ENCODE results near the gene MARCO.

DNA sequence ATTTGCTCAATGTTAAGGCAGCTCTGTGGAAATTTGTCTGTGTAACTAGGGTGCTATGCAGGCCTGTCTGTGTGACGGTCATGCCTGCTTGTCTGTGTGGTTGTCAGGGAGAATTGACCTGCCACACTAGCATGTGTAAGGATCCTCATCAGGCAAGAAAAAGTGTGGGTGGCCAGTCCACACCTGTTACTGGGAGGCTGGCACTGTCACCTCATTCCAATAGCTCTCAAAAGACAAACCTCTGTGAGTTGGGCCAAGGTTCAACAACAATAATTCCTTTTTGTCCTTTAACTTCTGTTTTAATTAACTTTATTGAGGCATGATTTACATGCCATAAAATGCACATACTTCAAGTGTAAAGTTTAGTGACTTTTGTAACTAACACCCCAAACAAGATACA is 4.2 kb upstream of the MARCO start:
- TF ChIP-seq, protein P1, sequence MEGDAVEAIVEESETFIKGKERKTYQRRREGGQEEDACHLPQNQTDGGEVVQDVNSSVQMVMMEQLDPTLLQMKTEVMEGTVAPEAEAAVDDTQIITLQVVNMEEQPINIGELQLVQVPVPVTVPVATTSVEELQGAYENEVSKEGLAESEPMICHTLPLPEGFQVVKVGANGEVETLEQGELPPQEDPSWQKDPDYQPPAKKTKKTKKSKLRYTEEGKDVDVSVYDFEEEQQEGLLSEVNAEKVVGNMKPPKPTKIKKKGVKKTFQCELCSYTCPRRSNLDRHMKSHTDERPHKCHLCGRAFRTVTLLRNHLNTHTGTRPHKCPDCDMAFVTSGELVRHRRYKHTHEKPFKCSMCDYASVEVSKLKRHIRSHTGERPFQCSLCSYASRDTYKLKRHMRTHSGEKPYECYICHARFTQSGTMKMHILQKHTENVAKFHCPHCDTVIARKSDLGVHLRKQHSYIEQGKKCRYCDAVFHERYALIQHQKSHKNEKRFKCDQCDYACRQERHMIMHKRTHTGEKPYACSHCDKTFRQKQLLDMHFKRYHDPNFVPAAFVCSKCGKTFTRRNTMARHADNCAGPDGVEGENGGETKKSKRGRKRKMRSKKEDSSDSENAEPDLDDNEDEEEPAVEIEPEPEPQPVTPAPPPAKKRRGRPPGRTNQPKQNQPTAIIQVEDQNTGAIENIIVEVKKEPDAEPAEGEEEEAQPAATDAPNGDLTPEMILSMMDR (IDR thresholded peaks at IDR 0.05; ENCODE audit: extremely low read depth in 1 of 2, insufficient read depth in 1 of 2, low read depth in 1 of 2, low read length in 2 of 2), result no peak
- TF ChIP-seq POLR2A (IDR thresholded peaks at IDR 0.05; ENCODE audit: low read depth, low read length), result no peak
- TF ChIP-seq EZH2 (IDR thresholded peaks at IDR 0.05; ENCODE audit: borderline replicate concordance, low read depth, low read length, severe bottlenecking), result no peak
- TF ChIP-seq POLR2AphosphoS5 (IDR thresholded peaks at IDR 0.05; ENCODE audit: insufficient read depth, low read depth, low read length), result no peak
- TF ChIP-seq FOS (IDR thresholded peaks at IDR 0.05; ENCODE audit: borderline replicate concordance, insufficient read depth, low read length), result no peak
- TF ChIP-seq GATA2 (IDR thresholded peaks at IDR 0.05; ENCODE audit: insufficient read depth, insufficient read length, low read depth, low read length), result no peak
- TF ChIP-seq JUN (IDR thresholded peaks at IDR 0.05; ENCODE audit: borderline replicate concordance, insufficient read depth, insufficient read length, low read depth), result no peak
- TF ChIP-seq, protein P2, sequence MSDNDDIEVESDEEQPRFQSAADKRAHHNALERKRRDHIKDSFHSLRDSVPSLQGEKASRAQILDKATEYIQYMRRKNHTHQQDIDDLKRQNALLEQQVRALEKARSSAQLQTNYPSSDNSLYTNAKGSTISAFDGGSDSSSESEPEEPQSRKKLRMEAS (IDR thresholded peaks at IDR 0.05; ENCODE audit: insufficient read depth, insufficient read length), result no peak
- TF ChIP-seq MYC (IDR thresholded peaks at IDR 0.05; ENCODE audit: low read depth, low read length), result no peak
